GM18861 (cell line): Measurements from ENCODE around the gene TBC1D22A.

Experiments used
- ATAC-seq: cut with Tn5 transposase; IDR thresholded peaks from one replicate; pipeline ENCODE4 v1.9.1; 2021; ENCODE audit not compliant: unreplicated experiment

TBC1D22A gene

GRCh38 chr22:47021371-47022074 lies 259.1 kb downstream of the TBC1D22A start:
- ATAC-seq, result no peak

- no peak for ATAC-seq
Observed at GRCh38 chr22:47022075-47022473, 259.6 kb downstream of the TBC1D22A start.

- no peak for ATAC-seq
Observed at GRCh38 chr22:47022475-47022874, 260.0 kb downstream of the TBC1D22A start.

GRCh38 chr22:47023871-47024270 lies 261.4 kb downstream of the TBC1D22A start:
- no peak for ATAC-seq

- ATAC-seq, result no peak
Observed at GRCh38 chr22:47027766-47028165, 265.3 kb downstream of the TBC1D22A start.

GRCh38 chr22:47029244-47030074 lies 267.0 kb downstream of the TBC1D22A start:
- ATAC-seq, result no peak

GRCh38 chr22:47030143-47030661 lies 267.8 kb downstream of the TBC1D22A start:
- no peak for ATAC-seq

GRCh38 chr22:47030881-47031627 lies 268.6 kb downstream of the TBC1D22A start:
- ATAC-seq, result no peak

- no peak for ATAC-seq
Observed at GRCh38 chr22:47031628-47031915, 269.1 kb downstream of the TBC1D22A start.

GRCh38 chr22:47032091-47032943 lies 269.9 kb downstream of the TBC1D22A start:
- ATAC-seq, result no peak

GRCh38 chr22:47032956-47033647 lies 270.7 kb downstream of the TBC1D22A start:
- ATAC-seq, result no peak

- no peak for ATAC-seq
Observed at GRCh38 chr22:47033648-47034000, 271.2 kb downstream of the TBC1D22A start.

- ATAC-seq, result no peak
Observed at GRCh38 chr22:47034076-47034808, 271.8 kb downstream of the TBC1D22A start.

- no peak for ATAC-seq
Observed at GRCh38 chr22:47034905-47035419, 272.5 kb downstream of the TBC1D22A start.

GRCh38 chr22:47035425-47035881 lies 273.0 kb downstream of the TBC1D22A start:
- ATAC-seq, result no peak

GRCh38 chr22:47036352-47036751 lies 273.9 kb downstream of the TBC1D22A start:
- no peak for ATAC-seq

- no peak for ATAC-seq
Observed at GRCh38 chr22:47036936-47037485, 274.6 kb downstream of the TBC1D22A start.

- ATAC-seq, result no peak
Observed at GRCh38 chr22:47038206-47038835, 275.9 kb downstream of the TBC1D22A start.
